Activated CD8-positive, alpha-beta memory T cell treated with anti-CD3 and anti-CD28 coated beads, Interleukin-2, amount 50 U/mL, for 1 hour (primary cell): ENCODE measurements around the gene COL4A5.

ENCODE experiments used
- DNase-seq: peaks from one replicate; pipeline ENCODE4 v3.0.0-alpha.2; 2020; ENCODE audit errors: extremely low read depth

Gene COL4A5

DNA sequence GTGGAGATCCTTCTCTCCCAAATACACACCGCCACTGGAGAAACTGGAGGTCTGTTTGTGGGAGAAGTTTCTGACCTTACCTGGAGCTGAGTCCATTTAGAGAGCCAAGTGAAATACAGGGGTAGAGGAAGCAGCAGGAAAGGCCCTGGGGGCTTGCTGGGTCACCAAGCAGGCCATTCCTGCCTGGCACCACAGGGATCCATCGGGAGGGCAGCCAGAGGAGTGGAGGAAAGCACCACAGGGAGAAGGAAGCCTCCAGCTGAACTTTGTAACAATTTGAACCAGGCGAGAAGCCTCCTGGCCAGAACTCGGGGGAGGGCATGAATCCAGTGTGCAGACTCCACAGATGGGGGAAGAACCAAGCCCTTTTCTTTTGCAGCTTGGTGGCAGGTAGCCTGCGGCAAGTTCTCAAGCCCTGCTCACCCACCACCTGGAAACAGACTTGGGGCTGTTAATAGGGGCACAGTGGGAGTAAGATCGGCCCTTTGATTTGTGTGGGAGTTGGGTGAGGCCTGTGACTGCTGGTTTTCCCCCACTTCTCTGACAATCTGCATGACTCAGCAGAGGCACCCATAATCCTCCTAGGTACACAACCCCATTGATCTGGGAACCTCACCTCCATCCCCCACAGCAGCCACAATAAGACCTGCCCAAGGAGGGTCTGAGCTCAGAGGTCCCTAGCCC is 202.1 kb downstream of the COL4A5 start:
- DNase-seq: no peak

DNA sequence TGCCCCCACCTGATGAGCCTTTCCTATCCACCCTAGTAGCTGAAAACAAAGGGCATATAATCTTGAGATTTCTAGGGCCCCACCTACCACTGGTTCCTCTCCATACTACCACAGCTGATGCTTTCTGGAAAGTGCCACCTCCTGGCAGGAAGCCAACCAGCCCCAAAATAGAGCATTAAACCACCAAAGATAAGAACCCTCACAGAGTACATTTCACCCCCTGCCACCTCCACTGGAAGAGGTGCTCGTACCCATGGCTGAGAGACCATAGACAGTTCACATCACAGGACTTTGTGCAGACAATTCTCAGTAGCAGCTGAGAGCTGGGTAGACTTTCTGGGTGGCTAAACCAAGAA is 202.6 kb downstream of the COL4A5 start:
- no peak for DNase-seq

DNA sequence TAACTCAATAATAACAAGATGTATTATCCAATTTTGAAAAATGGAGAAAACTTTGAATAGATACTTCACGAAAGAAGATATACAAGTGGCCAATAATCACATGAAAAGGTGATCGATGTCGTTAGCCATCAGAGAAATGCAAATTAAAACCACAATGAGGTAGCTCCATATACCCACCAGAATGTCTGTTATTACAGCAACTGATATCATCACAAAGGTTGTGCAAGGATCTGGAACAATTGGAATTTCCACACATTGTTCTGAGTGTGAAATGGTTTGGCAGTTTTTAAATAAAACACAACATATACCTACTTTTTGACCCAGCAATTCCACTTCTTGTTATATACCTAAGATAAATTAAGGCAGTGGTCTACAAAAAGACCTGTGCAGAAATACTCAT is 225.1 kb downstream of the COL4A5 start:
- no peak for DNase-seq

DNA sequence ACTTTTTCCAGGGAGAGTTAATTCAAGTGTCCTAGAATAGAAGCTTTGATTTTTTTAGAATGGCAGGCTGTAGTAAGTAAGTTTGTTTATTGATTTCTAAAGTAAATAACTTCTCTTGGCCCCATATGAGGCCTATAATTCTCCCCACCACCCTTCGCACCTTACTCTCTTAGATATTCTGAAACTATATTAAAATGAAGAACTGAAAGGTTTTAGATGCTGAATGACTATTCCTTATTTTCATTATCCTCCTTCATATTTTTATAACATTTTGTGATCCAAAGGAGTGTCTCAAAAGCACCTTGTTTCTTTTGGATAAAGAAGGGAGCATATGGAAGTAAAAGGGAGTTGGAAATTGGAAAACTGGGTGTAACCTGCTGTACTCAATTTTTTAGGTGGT is 226.5 kb downstream of the COL4A5 start:
- DNase-seq: no peak

DNA sequence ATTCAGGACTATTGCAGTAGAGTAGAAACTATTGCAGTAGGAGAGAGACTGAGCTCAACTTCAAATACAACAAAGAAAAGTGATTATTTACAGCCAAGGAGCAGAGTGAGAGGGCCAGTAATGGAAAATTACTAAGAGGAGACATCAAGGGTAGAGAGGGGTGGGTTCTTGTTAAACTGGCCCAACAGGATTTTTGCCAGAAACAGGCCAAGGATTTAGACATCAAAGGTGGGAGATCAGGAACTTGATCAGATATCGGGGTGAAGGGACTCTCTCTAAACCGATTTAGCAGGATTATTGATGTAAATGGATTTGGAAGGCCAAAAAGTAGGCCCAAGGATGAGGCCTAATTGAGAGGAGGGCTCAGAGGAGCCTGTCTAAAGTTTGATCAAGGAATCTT is 231.9 kb downstream of the COL4A5 start:
- no peak for DNase-seq

DNA sequence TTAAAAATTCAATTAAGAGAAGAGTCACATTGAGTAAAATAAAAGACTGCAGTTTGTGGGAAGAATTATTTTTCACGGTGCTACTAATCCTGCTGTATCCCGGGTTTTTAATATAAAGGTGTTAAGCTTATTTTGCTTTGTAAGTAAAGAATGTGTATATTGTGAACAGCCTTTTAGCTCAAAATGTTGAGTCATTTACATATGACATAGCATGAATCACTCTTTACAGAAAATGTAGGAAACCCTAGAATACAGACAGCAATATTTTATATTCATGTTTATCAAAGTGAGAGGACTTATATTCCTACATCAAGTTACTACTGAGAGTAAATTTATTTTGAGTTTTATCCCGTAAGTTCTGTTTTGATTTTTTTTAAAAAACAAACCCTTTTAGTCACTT is 257.1 kb downstream of the COL4A5 start:
- DNase-seq: no peak

DNA sequence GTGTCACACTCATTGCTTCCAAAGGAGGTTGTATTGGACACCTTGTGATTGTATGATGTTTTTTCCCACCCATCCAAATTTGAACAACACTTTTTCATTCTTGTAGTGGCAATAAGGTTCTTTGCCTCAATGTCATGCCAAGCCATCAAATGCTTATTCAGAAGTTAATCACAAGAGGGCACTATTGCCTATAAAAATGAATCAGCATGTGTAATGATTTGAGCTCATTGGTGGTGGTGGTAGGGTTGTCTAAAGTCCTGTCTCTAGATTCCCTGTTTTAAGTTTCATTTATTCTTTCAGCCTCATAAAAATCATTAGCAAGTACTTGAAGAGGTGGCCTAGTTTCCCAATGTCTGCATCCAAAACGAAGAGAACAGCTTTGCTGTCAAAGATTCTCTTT is 259.7 kb downstream of the COL4A5 start:
- DNase-seq: no peak

DNA sequence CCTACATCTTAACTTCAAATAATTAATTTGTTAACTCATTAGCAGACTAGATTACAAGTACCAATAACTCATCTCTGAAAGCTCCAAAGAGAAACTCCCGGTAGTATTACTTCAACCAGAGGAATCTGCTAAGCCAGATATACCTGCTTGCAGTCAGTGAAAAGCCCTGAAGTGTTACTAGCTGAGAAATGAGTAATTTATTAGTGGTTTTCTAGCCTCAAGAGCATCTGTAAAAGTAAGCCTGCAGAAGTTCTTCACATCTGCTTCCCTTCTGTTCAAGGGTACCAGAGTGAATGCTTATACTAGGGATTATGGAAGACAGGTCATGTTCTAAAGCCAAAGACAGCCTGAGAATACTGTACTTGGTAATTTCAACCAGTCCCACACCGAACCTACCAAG is 262.0 kb downstream of the COL4A5 start:
- no peak for DNase-seq

DNA sequence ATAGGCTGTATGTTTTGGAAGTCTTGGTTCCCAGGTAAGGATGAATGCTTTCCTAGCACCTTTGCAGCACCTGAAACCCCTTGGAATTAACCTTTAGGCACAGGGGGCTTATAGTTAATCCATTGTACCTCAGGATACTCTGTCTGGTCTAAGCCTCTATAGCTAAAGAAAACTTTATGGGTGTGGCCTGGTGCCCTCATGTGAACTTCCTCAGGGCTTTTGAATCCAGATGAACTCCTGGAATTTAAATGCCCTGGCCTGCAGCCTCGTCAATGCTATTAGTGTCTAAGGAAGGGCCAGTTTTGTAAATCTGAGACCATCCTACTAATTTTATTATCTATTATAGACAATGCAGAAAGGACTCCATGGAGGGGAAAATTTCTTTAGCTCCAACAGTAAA is 262.9 kb downstream of the COL4A5 start:
- DNase-seq: no peak

DNA sequence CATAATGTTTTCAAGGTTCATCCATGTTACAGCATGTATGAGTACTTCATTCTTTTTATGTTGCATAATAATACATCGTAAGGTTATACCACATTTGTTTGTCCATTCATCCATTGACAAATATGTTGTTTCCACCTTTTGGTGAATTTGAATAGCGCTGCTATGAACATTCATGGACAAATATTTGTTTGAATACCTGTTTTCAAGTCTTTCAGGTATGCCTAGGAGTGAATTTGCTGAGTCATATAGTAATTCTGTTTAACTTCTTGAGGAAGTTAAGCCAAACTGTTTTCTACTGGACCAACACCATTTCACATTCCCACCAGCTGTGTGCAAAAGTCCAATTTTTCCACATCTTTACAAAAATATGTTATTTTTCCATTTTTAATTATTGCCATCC is 265.2 kb downstream of the COL4A5 start:
- no peak for DNase-seq

DNA sequence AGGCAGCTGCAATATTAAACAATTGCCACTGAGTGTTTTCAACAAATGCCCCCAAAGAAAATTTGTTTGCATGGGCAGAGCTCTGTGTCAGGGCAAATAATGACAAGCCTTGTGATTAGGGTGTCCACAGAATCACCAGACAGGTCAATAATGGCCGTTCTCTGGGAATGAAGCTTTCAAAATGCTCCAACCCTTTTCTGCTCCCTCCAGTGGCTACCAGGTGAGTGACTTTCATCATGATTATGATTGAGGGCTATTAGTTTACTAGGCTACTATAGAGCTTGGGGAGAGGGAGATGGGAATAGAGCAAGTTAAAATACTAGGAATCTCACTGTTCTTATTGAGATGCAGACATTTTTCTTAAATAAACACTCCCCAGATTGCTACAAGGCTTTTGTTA is 273.2 kb downstream of the COL4A5 start:
- no peak for DNase-seq

DNA sequence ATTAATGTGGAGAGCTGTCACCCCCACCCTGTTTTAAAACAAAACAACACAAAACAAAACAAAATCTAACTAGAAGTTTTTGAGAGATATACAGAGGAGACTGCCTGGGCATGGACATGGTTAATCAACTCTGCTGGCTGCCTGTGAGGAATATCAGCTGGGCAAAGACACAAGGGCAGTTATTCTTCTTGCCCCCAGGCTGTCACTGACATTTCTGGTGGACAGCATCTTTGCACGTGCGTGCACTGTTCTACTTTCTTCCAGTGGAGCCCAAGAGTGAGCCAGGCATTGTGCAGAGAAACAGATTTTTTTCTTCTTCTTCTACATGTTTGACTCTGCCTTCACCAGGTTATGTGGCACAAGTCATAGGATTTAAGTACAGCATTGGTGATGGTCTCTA is 282.9 kb downstream of the COL4A5 start:
- no peak for DNase-seq

DNA sequence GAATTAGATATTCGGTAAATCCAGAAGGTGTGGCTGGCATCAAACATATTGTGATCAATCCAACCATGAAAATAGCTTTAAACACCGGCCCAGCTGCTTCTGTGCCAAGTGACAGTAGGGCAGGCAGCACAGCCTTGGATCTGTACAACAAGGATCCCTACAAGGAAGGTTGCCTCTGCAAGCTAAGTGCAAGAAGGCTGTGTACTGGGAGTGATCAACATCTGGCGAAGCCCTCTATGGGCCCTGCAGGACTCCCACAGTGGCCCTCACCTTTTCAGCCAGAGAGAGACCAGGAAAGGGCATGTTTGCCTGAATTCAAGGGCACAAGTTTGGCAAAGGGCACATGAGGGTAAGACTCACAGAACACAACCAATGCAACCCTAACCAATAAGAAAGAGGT is 287.1 kb downstream of the COL4A5 start:
- no peak for DNase-seq

DNA sequence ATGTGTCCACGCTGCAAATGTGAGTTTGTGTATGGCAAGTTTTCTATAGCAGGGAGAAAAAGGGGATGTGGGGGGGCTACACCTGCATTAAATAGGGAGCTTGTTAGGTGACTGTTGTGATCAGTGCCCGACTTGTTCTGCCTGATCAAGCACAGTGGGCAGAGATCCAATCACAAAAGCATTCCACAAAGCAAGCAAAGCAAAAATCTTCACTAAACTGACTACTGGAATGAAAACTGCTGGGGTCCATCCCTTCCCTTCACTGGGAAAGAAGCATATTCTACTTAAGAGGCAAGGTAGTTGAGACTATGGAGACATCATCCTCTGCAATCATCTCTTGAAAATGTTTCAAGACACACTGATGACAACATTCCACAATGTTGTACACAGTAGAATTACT is 291.5 kb downstream of the COL4A5 start:
- no peak for DNase-seq

DNA sequence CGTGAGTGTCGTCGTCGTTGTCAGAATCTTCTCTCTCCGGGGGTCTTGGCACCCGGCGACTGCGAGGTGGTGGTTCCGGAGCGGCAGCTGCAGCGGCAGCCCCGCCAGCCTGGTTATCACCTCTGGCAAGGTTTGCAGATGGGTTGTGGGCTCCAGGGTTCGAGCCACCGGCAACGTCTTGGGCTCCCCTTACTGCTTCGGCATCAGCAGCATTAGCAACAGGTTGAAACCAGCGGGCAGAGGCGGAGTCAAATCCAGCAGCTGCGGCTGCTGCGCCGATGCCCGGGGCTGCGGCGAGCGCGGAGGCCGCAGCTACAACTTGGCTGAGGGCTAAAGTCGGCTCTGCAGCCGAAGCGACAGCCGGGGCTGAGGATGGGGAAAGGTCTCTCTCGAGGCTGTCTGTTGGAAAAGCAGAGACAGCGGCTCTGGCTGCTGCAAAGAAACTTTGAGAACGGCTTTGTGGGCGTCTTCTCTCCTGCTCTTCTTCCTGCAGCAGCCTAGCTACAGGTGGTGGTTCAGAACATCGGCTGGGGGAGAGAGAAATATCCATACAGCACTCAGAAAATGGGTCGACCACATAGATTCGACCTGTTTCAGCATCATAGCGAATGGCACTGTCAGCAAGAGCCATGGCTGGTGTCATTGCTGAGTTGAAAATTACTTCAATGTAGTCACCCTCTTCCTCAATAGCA is 293.1 kb downstream of the COL4A5 start:
- no peak for DNase-seq

DNA sequence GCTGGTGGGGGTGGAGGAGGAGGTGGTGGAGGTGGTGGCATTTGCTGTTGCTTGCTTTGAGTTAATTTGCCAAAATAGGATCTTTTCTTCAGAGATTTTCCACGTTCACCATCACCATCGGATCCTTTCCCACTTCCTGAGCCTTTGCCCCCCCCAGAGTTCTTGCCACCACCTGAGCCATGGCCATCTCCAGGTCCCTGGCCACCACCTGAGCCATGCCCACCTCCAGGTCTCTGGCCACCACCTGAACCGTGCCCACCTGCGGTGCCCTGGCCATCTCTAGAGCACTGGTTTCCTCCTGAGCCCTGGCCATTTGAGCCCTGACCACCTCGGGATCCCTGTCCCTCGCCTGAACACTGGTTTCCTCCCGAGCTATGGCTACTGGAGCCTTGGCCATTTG is 294.8 kb downstream of the COL4A5 start:
- DNase-seq: no peak

DNA sequence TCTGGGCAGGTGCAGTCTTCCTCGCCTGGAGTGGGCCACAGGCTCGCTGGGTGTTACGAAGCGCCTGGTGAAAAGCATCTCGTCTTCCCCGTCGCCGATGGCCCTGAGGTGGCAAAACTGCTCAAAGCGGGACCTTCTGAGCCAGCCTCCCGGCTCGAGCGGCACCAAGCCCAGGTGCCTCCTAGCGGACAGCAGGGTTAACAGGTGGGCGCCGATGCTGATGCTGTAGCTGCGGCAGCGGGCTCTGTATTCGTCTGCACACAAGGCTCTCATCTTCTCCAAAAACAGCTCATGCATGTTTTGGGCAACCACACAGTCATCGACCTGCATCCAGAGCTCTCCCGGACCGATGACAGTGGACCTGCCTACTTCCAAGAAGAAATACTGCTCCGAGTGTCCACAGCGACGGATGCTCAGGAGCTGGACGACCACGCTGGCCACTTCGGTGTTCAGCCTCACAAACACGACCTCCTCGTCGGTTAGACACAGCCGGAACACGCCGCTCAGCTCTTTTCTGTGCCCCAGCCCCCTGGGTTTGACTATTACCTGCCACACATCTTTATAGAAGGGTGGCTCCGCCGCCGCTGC is 295.5 kb downstream of the COL4A5 start:
- DNase-seq: no peak

DNA sequence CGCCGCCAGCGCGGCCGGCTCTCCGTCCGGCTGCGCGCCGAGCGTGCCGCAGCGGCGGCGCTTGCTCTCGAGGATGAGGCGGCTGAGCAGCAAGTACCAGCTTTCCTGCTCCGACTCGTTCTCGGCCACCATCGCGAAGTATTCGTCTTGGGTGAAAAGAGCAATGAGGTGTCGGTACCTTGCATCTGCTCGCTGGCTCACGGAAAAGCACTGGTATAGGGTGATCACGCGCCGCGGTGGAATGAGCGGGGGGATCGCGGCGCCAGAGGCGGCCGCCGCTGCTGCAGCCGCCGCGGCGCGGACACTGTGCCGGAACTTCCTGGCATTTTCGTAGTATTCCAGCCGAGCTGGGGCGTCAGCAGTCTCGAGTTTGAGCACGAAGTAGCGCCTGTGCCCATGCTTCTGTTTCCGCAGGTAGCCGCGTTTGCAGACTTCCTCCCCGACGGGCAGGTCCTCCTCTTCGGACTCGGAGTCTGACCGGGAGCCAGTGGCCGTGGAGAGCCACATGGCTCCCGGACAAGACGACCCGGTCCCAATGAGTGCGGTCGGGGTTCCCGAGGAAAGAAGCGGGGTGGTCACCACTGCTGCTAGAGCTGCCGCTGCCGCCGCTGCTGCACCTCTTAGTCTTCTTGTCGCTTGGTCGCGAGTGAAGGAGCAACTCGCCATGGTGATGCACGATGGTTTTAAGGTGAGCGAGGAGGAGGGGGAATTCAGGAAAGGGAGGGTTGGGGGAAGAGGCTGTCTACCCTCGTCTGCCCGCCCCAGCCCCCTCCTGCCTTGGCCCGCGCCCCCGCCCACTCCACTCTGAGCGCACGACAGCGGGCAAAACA is 296.3 kb downstream of the COL4A5 start:
- DNase-seq: no peak

DNA sequence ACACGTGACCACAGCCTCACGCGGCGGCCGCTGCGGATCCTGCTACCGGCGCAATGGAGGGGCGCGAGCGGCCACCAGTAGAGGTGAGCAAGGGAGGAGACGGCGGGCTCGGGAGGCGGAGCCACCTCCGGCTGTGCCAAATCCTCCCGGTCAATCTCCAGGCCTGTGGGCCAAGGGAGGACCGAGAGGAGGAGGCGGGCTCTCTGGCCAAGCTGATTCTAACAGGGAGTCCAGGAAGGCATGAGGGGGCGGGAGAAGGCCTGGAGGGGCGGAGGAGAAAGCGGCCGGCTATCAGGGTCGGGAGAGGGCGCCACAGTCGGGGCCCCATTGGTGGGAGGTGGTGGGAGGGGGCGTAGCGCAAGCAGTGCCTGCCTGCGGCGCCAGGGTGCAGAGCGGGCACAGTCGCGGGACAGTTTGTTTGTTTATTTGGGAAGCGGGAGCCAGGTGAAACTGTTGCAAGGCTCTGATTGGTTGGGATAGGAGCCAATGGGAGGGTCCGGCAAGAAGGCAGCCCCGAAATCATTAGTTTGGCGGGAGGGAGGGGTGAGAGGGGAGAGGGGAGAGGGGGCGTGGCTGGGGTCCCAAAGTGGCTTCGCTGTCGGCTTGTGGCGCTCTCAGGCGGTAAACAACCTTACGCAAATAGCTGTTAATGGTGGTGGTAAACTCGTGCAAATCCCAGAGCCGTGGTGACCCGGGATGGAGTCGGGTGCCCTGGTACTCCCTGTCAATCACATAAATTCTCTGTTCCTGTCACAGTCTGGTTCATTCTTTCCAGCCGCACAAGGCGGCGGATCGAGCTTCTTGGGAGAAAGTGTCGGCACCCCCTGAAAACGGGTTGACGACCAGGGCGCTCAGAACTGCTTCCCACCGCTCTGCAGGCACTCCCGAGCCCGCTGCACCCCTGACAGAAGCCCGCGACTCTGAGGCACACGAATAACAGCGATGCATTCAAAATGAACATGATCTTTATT is 297.2 kb downstream of the COL4A5 start, which contains the start of gene IRS4:
TSS of gene IRS4 (minus strand) at position 55 of the 971 bp plus-strand sequence.
- no peak for DNase-seq

DNA sequence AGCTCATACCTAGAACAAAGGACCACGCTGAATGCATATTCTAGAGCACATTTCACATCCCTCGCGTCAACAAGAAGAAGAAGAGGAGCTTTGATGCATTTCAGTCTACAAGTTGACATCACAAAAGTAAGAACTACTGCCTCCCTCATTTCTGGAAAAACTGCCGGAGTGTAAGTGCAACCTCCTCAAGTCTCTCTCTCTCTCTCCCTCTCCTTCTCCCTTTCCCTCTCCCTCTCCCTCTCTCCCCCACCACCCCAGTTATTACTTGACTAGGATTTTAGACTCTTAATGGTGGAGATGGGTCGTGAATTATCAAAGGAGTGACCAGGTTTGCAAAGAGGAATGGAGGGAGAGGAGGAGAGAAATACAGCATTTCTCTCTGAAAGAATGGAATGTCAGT is 298.1 kb downstream of the COL4A5 start:
- no peak for DNase-seq

DNA sequence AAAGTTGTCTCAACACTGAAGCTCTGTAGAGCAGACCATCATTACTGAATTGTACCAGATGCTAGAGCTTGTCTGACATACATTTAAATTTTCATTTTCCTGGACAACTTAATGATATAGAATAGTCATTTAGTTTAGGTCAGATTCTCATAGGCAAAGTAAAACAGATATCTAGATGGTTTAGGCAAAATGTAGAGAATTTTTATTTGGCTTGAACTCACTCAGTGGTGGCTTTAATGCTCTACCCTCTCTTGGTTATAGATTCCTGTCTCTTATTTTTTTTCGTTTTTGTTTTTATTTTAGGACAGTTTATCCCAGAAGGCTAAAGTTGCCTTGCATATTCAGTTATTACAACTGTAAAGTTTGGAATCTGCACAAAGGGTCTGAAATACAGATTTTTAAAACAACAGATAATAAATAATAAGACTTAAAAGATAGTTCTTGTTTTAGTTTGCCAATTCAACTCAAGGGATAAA is 300.7 kb downstream of the COL4A5 start:
- no peak for DNase-seq
